Right hindlimb (tissue), 1 donor: ENCODE data around the gene CCNB1IP1.
"Not testable (repeated sequence)": the region's sequence is repeated elsewhere in the genome, so short reads cannot be mapped to it uniquely, and the experiment has no call there.

ENCODE experiments used
- DNase-seq: peaks from one replicate; pipeline ENCODE4 v3.0.0-alpha.2; 2018

CCNB1IP1 gene

GRCh38 chr14:20332788-20333493 is at the start of gene CCNB1IP1:
CCNB1IP1 (minus strand) TSS chr14:20333279; CDS start chr14:20316523, 16,756 bp downstream.
- DNase-seq: peak; percentile 78

DNA sequence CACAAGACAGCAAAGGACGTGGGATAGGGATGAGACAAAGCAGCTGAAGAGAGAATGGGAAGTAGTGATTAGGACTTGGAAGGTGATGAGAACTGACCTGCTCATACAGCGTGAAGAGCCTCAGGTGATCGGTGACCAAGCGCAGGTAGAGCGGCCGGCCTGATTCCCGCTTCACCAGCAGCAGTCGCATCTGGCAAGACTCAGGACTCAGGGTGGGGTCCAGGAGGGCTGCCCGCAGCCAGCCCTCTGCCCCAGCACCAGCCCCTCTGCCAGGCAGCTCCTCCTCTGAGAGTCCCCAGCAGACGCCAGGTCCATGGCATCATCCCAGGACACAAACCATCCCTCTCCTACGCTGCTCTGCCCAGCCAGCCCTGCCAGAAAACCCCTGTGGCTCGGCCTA is 49.4 kb upstream of the CCNB1IP1 start:
- no peak for DNase-seq

GRCh38 chr14:20381341-20381740 is 48.3 kb upstream of the CCNB1IP1 start:
- DNase-seq: no peak

DNA sequence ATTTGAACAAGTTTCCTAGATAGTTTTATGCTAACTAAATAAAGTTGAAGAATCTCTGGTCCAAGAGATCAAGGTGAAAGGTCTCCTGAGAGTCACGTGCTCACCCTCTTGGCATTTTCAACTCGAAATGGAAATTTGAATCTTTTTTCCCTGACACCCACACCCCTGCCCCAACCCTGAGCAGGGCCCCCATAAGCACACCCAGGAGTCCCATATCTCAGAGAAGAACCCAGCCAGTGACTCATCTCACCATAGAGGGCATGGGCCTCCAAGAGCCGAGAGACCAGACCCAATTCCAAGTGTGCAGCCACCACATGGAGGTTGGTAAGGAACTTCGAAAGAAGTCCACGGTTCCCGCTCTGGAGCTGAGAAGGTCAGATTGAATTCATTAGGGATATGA is 47.6 kb upstream of the CCNB1IP1 start:
- no peak for DNase-seq

GRCh38 chr14:20379743-20380142 is 46.7 kb upstream of the CCNB1IP1 start:
- no peak for DNase-seq

DNA sequence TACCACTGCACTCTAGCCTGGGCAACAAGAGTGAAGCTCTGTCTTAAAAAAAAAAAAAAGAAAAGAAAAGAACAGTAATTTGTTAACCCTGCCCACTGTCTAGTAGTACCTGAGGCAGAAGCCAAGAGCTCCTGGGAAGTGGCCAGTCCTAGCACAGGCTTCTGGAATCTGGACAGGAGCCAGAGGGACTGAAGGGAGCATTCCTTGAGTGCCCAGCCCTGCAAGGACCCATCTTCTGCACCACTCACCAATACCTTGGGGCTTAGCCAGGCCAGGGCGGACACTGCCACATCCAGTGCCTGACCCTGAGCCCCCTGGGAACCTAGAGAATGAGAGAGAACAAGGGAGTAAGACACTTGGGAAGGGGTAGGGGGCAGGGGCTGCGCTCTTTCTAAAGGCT is 44.1 kb upstream of the CCNB1IP1 start:
- no peak for DNase-seq

GRCh38 chr14:20376071-20376588 is 43.1 kb upstream of the CCNB1IP1 start:
- no peak for DNase-seq

- no peak for DNase-seq
Measured at GRCh38 chr14:20375471-20375870, 42.4 kb upstream of the CCNB1IP1 start.

GRCh38 chr14:20372796-20373195 is 39.7 kb upstream of the CCNB1IP1 start:
- DNase-seq: no peak

DNA sequence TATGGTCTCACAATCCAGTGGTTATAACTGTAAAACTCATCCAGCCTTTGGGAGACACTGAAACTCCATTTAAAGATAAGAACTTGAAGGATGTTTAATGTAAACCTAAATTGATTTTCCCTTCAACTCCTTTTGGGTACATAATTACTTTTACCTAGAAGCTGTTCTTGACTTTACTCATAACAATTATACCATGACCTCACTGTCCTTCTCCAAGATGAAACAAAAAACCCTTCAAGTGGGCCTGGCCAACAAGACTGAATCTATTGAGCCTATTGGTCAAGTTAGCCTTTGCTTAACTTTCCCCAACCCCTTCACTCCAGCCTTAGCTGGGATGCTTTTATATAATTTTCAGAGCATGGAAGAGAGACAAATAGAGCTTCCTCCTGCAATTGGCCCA is 32.8 kb upstream of the CCNB1IP1 start:
- DNase-seq: no peak

- DNase-seq: not testable (repeated sequence)
Measured at GRCh38 chr14:20358474-20358873, 25.4 kb upstream of the CCNB1IP1 start.

- DNase-seq: no peak
Measured at GRCh38 chr14:20356422-20356821, 23.3 kb upstream of the CCNB1IP1 start.

DNA sequence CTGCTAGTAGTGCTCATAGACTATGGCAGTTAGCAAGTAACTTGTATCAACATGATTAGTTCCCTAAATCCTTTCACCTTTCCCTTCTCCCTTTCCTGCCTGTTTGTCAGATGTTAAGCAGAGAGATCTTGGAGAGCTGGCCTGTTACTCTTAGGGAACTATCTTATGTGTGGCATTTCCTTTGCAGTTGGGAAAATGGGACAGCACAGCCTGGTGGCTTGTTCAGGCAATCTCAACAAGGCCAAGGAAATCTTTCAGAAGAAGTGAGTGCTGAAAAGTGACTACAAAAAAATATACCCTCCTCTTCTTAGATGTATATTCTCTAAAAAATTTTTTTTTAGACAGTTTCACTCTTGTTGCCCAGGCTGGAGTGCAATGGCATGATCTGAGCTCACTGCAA is 17.8 kb upstream of the CCNB1IP1 start:
- DNase-seq: no peak

DNA sequence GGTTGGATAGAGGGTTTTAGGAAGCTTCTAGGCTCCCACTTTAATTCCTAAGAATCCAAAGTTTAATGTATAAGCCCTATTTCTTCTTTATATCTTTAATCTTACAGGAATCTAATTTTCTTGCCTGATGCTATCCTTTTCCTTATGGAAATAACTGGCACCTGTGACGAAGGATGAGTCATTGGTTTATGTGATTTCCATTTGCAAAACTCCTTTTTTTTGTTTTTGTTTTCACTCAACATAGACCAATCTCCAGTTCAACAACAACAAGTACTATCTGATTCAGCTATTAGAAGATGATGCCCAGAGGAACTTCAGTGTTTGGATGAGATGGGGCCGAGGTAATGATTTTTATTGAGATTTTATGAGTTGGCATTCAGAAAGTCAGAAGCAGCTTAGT is 17.2 kb upstream of the CCNB1IP1 start:
- DNase-seq: no peak

- no peak for DNase-seq
Measured at GRCh38 chr14:20347747-20348146, 14.7 kb upstream of the CCNB1IP1 start.

GRCh38 chr14:20346713-20347112 is 13.6 kb upstream of the CCNB1IP1 start:
- no peak for DNase-seq

- no peak for DNase-seq
Measured at GRCh38 chr14:20345366-20345765, 12.3 kb upstream of the CCNB1IP1 start.

- DNase-seq: no peak
Measured at GRCh38 chr14:20343862-20344220, 10.8 kb upstream of the CCNB1IP1 start.

- DNase-seq: peak; percentile 98
Measured at GRCh38 chr14:20343092-20343861, 10.2 kb upstream of the CCNB1IP1 start, which contains the start of gene PARP2. PARP2 (plus strand) TSS chr14:20343635; CDS start chr14:20343642, 7 bp downstream.

DNA sequence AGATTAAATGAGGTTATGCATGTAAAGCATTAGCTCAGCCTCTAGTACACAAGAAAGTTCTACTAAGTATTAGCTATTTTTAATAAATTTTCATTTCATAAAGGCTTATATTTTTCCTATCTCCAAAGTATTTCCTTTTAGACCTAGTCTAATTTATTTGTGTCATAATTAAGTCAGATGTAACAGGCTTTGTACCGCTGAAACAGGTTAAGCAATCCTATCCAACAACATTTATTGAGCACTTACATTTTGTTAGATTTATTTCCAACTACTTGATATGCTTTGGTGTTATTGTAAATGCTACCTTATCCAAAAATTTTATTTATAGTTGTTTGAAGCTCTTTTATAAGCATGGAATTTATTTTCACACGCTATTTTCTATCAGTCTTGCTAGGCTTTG is 8.6 kb upstream of the CCNB1IP1 start:
- DNase-seq: no peak

DNA sequence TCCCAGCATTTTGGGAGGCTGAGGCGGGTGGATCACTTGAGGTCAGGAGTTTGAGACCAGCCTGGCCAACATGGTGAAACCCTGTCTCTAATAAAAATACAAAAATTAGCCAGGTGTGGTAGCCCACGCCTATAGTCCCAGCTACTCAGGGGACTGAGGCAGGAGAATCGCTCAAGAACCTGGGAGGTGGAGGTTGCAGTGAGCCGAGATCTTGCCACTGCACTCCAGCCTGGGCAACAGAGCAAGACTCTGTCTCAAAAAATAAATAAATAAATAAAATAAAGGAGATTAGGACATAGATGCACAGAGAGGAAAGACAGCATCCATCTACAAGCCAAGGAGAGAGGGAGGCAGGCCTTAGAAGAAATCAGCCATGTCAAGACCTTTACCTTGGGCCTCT is 8.0 kb upstream of the CCNB1IP1 start:
- DNase-seq: not testable (repeated sequence)

GRCh38 chr14:20334017-20334416 is 938 bp upstream of the CCNB1IP1 start:
- no peak for DNase-seq

- DNase-seq: no peak
Measured at GRCh38 chr14:20333494-20333841, 389 bp upstream of the CCNB1IP1 start.

DNA sequence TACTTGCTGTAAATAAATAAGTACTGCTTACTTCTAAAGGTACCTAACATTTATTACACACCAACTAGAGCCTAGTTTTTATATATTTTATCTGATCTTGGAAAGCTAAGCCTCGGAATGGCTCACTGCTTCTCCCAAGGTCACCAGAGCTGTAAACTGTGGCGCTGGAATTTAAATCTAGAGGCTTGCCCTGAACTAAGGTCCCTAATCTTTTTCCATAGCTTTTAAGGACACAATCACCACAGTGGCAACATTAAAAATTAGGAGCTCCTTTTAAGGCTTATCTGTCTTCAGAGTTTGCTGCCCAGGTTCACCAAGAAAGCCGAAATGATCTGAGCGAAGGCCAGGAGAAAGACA is 670 bp downstream of the CCNB1IP1 start:
- DNase-seq: no peak
